Chondrocyte (in vitro differentiated cells): ENCODE results near the gene NELFB. TPM values are rescaled to one million over a fixed set of nuclear protein-coding genes. Genes with fewer than 3 reads are reported as not detected.

ENCODE experiments used
- DNase-seq: peaks from one replicate; pipeline ENCODE4 v3.0.0; 2021; ENCODE audit warnings: mixed read lengths, low spot score
- H3K27ac Mint-ChIP-seq: one replicate; pipeline ENCODE4 v1.8.0; 2021; ENCODE audit warnings: mild to moderate bottlenecking, moderate library complexity, mixed read lengths; ENCODE audit not compliant: unreplicated experiment
- H3K27me3 Mint-ChIP-seq: 2 replicates; pipeline ENCODE4 v1.8.0; 2021; ENCODE audit warnings: low read depth, mixed read lengths
- H3K36me3 Mint-ChIP-seq: 2 replicates; pipeline ENCODE4 v1.8.0; 2021; ENCODE audit warnings: low read depth, mixed read lengths
- H3K4me1 Mint-ChIP-seq: 2 replicates; pipeline ENCODE4 v1.8.0; 2021; ENCODE audit warnings: low read depth, mild to moderate bottlenecking, mixed read lengths
- H3K4me3 Mint-ChIP-seq: one replicate; pipeline ENCODE4 v1.8.0; 2021; ENCODE audit warnings: mild to moderate bottlenecking, moderate library complexity, mixed read lengths; ENCODE audit not compliant: unreplicated experiment
- H3K9me3 Mint-ChIP-seq: 2 replicates; pipeline ENCODE4 v1.8.0; 2021; ENCODE audit warnings: low read depth, mixed read lengths
- CTCF ChIP-seq: fragments of 200-600 bp; sonication (generic); IDR thresholded peaks from 2 replicates; pipeline ENCODE4 v1.5.0; 2021; ENCODE audit warnings: antibody characterized with exemption, mild to moderate bottlenecking, moderate library complexity
- total RNA-seq: library from RNA; stranded (reverse); gene quantifications from 3 replicates; pipeline ENCODE4 v1.2.1, GENCODE V29; 2021

The NELFB gene
- total RNA-seq, 1 donor from 2014 or later = 48.0 TPM

GRCh38 chr9:137221506-137222111 is 33.5 kb upstream of the NELFB start:
- Mint-ChIP-seq H3K27ac (no peak overlapping the region), H3K36me3 (no peaks in the 10 kb centered on the region), H3K4me1 (peaks cover 14% of the 10 kb centered on the region), H3K27me3 (no peaks in the 10 kb centered on the region), H3K9me3 (no peaks in the 10 kb centered on the region), H3K4me3 (no peak overlapping the region)
- TF ChIP-seq CTCF = no peak
- no peak for DNase-seq

- no peak for TF ChIP-seq CTCF
- H3K9me3 Mint-ChIP-seq = no peaks in the 10 kb centered on the region
- H3K4me3 Mint-ChIP-seq = peak within 1 kb of the TSS; percentile 70
- no peaks in the 10 kb centered on the region for H3K36me3 Mint-ChIP-seq
- H3K27ac Mint-ChIP-seq = peak within 1 kb of the TSS; percentile 45
- H3K4me1 Mint-ChIP-seq = peaks cover 17% of the 10 kb centered on the region
- no peaks in the 10 kb centered on the region for H3K27me3 Mint-ChIP-seq
- DNase-seq = no peak
Measured at GRCh38 chr9:137222190-137223077, 32.7 kb upstream of the NELFB start, which contains the start of gene RNF208. Gene RNF208 (minus strand): TSS chr9:137222240. CDS start chr9:137221212, 1,028 bp downstream.

- Mint-ChIP-seq H3K36me3 (no peaks in the 10 kb centered on the region), H3K9me3 (no peaks in the 10 kb centered on the region), H3K4me1 (peaks cover 20% of the 10 kb centered on the region), H3K4me3 (peak overlapping the region; percentile 70), H3K27me3 (peaks cover 2% of the 10 kb centered on the region), H3K27ac (peak overlapping the region; percentile 45)
- TF ChIP-seq CTCF = no peak
- no peak for DNase-seq
Measured at GRCh38 chr9:137223078-137223970, 31.8 kb upstream of the NELFB start.

GRCh38 chr9:137224830-137225694 is 30.1 kb upstream of the NELFB start, which contains the start of gene CYSRT1:
Gene CYSRT1 (plus strand): TSS chr9:137225174. CDS start chr9:137225622, 448 bp downstream.
- Mint-ChIP-seq H3K27me3 (peaks cover 2% of the 10 kb centered on the region), H3K4me1 (peaks cover 13% of the 10 kb centered on the region), H3K9me3 (no peaks in the 10 kb centered on the region), H3K27ac (no peak within 1 kb of the TSS), H3K4me3 (peak within 1 kb of the TSS; percentile 68), H3K36me3 (no peaks in the 10 kb centered on the region)
- TF ChIP-seq CTCF = no peak
- no peak for DNase-seq
